ENCODE measurements around the gene LHPP.

The LHPP gene

DNA sequence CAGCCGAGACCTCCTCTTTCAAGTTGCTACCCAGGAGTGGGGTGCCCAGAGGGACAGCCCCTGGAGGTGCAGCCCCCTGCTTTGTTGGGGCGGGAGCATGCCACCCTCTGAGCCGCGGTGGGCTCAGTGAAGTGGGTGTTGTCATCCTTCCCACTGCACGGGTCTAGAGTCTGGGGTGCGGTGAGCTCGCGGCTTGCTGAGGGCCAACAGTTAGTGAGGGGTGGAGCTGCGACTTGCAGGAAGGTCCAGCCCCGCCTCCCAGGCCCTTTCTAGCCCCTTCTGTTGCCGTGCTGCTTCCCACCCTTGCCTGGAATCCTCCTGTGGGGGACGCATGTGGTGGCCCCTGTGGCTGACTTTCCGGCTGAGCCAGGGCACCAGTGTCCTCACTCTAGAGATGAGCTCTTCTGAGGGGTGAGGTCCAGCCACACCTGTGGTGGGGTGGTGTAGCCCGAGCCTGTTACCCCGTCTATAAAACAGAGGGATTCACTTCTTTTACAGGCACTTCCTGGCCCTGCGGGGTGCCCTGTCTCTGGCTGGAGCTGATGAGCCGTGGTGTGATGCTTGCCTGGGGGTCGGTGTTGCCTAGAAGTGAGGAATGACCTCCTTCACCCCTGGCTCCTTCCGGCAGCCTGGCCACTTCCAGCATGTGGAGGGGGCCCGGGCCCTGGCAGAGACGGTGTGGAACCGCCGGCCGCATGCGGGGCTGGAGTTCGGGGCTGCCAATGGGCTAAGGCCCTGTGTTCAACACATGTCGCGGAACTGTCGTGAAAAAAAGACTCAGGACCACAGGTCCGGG, 154.6 kb downstream of the LHPP start:
- in situ Hi-C loops (cut with MboI; ENCODE audit: low pct_unique_long_range_greater_than_20kb, low sequenced_read_pairs, unreplicated experiment), result no loop called here
- TF ChIP-seq, protein P1, sequence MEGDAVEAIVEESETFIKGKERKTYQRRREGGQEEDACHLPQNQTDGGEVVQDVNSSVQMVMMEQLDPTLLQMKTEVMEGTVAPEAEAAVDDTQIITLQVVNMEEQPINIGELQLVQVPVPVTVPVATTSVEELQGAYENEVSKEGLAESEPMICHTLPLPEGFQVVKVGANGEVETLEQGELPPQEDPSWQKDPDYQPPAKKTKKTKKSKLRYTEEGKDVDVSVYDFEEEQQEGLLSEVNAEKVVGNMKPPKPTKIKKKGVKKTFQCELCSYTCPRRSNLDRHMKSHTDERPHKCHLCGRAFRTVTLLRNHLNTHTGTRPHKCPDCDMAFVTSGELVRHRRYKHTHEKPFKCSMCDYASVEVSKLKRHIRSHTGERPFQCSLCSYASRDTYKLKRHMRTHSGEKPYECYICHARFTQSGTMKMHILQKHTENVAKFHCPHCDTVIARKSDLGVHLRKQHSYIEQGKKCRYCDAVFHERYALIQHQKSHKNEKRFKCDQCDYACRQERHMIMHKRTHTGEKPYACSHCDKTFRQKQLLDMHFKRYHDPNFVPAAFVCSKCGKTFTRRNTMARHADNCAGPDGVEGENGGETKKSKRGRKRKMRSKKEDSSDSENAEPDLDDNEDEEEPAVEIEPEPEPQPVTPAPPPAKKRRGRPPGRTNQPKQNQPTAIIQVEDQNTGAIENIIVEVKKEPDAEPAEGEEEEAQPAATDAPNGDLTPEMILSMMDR (IDR thresholded peaks at IDR 0.05; ENCODE audit: extremely low read depth, insufficient read depth, missing control alignments), result no peak
- no peak for DNase-seq (ENCODE audit: low spot score)

DNA sequence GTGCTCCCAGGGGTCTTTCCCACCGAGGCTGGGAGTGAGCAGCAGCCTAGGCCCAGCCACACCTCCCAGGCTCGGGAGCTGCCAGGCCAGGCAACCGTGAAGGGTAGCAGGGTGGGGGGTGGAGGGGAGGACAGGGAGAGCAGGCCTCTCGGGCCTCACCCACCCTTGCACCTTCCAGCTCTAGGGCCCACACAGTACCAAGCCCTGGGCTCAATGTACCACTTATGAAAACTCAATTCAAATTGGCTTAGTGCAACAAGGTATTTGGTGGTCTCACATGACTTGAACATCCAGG, 155.2 kb downstream of the LHPP start:
- DNase-seq (ENCODE audit: low spot score), result no peak
- in situ Hi-C loops (cut with MboI; ENCODE audit: low pct_unique_long_range_greater_than_20kb, low sequenced_read_pairs, unreplicated experiment), result no loop called here
- TF ChIP-seq, protein P1 (IDR thresholded peaks at IDR 0.05; ENCODE audit: extremely low read depth, insufficient read depth, missing control alignments), result no peak

DNA sequence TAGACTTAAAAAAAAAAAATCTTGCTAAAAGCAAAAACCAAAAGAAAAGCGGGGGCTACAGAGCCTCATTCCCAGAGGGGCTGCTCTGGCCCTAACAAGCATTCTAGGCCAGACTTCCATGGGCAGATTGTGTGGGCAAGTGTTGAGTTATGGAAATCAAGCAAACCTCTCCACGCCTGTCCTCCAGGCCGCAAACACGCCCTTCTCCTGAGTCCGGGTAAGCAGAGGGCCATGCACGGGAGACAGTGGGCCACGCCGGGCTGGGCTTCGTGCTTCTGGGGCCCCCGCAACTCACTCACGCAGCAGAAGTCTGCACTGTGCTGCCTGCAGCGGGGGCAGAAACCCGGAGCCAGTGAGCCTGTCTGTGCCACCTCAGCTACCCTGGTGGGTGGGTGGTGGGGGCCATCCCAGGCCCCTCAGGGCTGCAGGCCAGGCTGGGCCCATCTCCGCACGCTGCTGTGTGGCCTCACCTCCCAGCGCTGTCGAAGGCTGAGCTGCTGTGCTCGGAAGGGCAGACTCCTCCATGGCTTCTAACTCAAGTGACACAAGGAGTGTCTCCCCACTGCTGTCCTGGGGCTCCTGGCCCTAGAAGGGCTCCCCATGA, 156.9 kb downstream of the LHPP start:
- TF ChIP-seq, protein P1 (IDR thresholded peaks at IDR 0.05; ENCODE audit: extremely low read depth, insufficient read depth, missing control alignments), result no peak
- DNase-seq (ENCODE audit: low spot score), result no peak
- in situ Hi-C loops (cut with MboI; ENCODE audit: low pct_unique_long_range_greater_than_20kb, low sequenced_read_pairs, unreplicated experiment), result no loop called here

DNA sequence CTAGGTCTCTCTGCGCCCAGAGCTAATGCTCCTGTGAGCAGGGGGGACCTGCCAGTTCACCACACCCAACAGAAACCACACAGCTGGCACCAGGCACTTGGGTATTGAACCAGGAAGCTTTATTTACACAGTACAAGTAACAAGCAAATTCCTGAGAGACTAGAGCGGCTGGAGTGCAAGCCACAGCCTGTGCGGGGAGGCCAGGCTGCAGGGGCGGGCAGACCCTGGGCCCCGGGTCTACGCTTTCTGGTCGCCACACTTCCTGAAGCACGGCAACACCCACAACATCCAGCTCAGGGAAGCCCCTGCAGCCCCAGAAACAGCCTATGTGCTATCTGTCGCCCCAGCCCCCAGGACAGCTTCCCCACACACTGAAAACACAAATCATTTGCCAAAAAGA, 157.6 kb downstream of the LHPP start:
- in situ Hi-C loops (cut with MboI; ENCODE audit: low pct_unique_long_range_greater_than_20kb, low sequenced_read_pairs, unreplicated experiment), result no loop called here
- DNase-seq (ENCODE audit: low spot score), result peak; percentile 67
- TF ChIP-seq, protein P1 (IDR thresholded peaks at IDR 0.05; ENCODE audit: extremely low read depth, insufficient read depth, missing control alignments), result no peak

DNA sequence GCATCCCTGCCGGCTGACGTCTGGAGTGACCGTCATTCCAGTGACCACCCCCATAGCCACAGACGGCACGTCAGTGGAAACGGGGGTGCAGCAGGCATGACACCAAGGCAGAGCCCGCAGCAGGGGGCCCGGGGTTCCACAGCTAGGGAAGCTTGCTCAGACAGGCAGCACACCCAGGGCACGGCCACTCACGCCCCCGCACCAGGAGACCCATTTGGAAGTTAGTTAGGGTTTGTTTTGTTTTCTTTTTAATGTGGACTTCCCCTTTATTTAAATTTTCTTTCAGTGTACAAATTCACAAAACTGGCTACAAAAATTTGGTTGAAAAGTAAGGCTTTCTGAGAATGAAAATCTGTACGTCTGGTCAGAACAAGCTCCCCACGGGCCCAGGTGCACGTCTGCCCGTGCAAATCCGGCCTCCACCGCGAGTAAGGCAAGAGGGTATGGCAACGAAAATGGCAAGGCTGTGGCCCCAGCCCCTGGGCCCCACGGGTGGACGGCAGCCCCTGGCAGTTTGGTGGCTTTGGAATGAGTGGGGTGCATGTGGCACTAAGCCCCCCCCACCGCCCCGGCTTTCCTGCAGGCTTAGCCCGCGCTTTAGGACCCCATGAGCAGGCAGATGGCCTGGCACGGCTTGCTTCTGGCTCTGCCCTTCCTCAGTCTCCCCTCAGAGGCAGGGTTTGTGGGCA, 158.3 kb downstream of the LHPP start:
- TF ChIP-seq, protein P1 (IDR thresholded peaks at IDR 0.05; ENCODE audit: extremely low read depth, insufficient read depth, missing control alignments), result no peak
- DNase-seq (ENCODE audit: low spot score), result no peak
- in situ Hi-C loops (cut with MboI; ENCODE audit: low pct_unique_long_range_greater_than_20kb, low sequenced_read_pairs, unreplicated experiment), result no loop called here

DNA sequence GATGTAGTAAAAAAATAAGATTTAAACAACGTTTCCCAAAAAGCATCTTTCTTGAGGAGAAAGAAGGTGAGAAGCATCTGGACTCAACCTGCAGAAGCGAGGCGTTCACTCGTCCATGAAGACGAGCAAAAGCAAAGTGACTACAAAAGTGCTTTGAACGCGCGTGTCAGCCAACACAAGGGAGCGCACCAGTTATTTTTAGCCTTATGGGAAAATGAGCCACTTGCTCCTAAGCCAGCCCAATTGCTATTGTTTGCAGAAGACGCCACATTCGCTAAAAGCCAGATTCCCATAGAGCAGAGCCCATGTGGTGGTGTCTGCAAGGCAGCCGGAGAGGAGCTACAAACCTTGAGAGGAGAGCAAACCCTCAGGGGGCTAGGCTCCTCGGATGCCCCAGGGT, 160.0 kb downstream of the LHPP start:
- no peak for DNase-seq (ENCODE audit: low spot score)
- in situ Hi-C loops (cut with MboI; ENCODE audit: low pct_unique_long_range_greater_than_20kb, low sequenced_read_pairs, unreplicated experiment), result no loop called here
- TF ChIP-seq, protein P1 (IDR thresholded peaks at IDR 0.05; ENCODE audit: extremely low read depth, insufficient read depth, missing control alignments), result no peak

Data from GM13977 (cell line).